Activated CD4-positive, alpha-beta T cell treated with anti-CD3 and anti-CD28 coated beads, Interleukin-2, amount 50 U/mL, for 24 hours (primary cell): Measurements from ENCODE around the gene HAPSTR1.
"Not testable (repeated sequence)": the region's sequence is repeated elsewhere in the genome, so short reads cannot be mapped to it uniquely, and the experiment has no call there.

ENCODE experiments used
- DNase-seq, 2 donors: peaks; one replicate each; pipeline ENCODE4 v3.0.0-alpha.2; 2020; ENCODE audit warnings: low read depth in 1 of 2, low spot score in 1 of 2

Gene HAPSTR1, protein sequence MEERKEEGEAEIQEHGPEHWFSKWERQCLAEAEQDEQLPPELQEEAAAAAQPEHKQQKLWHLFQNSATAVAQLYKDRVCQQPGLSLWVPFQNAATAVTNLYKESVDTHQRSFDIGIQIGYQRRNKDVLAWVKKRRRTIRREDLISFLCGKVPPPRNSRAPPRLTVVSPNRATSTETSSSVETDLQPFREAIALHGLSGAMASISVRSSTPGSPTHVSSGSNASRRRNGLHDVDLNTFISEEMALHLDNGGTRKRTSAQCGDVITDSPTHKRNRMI

GRCh38 chr16:9090960-9091866, at the start of gene HAPSTR1:
Gene HAPSTR1 (plus strand): TSS chr16:9091644. CDS start chr16:9092045, 401 bp downstream.
- DNase-seq, result peak; percentile 99

GRCh38 chr16:9042533-9042932, 48.9 kb upstream of the HAPSTR1 start:
- no peak for DNase-seq

DNA sequence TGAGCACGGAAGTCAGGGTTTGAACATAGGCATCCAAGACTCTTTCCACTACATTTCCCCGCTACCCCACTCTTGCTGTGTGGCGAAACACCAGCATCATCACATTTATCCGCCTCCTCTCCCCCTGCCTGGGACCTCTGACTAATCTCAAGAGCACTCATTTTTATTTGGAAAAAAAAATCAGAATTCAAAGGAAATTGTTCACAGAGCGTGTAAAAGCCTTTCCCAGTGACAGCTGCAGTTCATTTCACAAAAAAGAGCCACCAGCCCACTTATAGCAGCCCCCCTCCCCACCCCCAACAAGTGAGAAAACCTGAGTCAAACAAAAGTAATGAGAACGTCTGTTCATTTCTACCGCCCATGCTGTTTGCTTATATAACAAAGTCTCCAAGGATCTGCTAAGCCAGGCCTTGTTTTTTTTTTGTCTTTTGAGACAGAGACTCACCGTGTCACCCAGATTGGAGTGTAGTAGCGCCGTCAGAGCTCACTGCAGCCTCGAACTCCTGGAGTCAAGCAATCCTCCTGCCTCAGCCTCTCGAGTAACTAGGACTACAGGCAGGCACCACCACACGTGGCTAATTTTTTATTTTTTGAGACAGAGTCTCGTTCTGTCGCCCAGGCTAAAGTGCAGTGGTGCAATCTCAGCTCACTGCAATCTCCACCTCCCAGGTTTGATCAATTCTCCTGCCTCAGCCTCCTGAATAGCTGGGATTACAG, 48.3 kb upstream of the HAPSTR1 start:
- DNase-seq, result no peak

DNA sequence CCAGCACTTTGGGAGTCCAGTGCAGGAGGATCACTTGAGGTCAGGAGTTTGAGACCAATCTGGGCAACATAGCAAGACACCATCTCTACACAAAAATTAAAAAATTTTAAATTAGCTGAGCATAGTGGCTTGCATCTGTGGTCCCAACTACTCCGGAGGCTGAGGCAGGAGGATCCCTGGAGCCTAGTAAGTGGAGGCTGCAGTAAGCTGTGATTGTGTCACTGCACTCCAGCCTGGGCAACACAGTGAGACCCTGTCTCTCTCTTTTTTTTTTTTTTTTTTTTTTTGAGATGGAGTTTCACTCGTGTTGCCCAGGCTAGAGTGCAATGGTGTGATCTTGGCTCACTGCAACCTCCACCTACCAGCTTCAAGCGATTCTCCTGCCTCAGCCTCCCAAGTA, 45.9 kb upstream of the HAPSTR1 start:
- DNase-seq, result not testable (repeated sequence)

DNA sequence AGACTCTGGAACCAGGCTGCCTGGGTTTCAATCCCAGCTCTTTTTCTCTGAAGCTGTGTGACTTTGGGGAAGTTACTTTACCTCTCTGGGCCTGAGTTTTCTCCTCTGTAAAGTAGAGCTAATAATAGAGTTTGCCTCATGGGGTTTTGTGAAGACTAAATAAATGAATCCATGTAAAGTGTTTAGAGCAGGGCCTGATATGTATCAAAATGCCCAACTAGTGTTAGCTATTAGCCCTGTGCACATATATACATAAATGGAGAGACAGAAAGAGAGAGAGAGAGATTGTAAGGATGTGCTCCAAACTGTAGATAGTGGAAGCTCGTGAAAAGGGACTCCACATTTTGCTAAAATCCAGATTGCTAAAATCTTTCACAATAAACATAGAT, 44.8 kb upstream of the HAPSTR1 start:
- no peak for DNase-seq

GRCh38 chr16:9047689-9048301, 43.6 kb upstream of the HAPSTR1 start:
- DNase-seq, result peak; percentile 24 to 66

- DNase-seq, result no peak
Measured at GRCh38 chr16:9048302-9048700, 43.1 kb upstream of the HAPSTR1 start.

DNA sequence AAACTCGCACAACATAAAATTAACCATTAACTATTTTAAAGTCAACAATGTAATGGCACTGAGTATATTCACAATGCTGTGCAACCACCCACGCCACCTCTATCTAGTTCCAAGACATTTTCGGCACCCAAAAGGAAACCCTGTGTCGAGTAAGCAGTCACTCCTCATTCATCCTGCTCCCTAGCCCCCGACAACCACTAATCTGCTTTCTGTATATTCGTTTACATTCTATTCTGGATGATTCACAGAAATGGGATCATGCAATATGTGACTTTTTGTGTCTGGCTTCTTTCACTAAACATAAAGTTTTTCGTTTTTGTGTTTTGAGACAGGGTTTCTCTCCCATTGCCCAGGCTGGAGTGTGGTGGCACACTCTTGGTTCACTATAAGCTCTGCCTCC, 42.2 kb upstream of the HAPSTR1 start:
- DNase-seq, result no peak

DNA sequence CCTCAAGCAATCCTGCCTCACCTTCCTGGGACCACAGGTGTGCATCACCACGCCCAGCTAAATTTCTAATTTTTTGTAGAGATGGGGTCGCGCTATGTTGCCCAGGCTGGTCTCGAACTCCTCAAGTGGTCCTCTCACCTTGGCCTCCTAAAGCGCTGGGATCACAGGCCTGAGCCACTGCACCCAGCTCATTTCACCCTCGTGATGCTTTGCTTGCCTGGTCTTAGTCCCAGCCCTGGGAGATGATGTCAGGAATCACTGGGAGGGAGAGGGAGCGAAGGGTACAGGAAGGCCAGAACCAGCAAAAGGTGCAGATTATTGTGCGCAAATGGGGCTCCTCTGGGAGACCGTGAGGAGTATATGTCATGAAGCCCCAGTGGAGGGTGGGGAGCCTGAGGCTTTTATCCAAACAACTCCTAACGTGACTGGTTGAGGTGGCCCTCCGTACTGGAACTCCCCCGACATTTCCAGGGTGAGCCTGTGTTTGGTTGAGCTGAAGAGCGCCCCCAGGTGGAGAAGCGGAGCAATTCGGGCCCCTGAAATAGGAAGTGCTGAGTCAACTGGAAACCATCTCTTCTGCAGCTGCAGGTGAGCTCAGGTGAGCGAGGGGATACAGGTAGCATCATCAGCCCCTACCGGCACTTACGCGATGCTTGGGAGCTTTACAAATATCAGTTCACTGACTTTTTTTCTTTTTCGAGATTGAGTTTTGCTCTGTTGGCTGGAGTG, 41.2 kb upstream of the HAPSTR1 start:
- DNase-seq, result no peak

GRCh38 chr16:9053006-9053601, 38.3 kb upstream of the HAPSTR1 start:
- DNase-seq, result no peak

DNA sequence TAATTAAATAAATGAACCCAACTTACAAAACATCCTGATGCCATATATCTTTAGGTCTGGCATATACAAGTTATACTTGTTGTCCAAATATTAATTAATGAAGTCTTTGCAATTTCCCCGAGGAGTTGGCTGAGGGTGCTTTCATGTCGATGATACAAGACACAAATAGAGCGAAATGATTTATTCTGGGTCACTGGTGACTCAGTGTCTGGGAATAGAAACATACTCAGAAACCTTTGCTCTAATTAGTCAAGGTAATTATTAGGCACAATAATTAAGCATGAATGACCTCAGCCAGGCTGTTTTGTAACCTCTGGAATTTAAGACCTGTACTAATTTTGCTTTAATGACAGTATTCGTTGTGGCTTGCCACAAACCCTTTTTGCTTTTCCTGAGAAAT, 37.0 kb upstream of the HAPSTR1 start:
- DNase-seq, result no peak

- DNase-seq, result no peak
Measured at GRCh38 chr16:9055115-9055514, 36.3 kb upstream of the HAPSTR1 start.

DNA sequence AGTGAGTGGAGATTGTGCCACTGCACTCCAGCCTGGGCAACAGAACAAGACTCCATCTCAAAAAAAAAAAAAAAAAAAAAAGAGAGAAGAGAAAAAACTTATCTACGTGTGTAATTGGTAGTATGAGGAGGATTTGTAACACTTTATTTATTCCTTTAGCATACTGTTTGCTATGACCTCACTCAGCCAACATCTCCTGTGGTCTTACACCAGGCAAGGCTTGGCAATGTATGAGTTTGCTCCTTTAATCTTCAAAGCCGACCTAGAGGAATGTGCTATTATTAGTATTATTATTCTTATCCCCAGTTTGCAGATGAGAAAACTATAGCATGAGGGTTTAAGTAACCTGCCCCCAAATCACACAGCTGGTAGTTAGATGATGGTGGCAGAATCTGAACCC, 35.8 kb upstream of the HAPSTR1 start:
- DNase-seq, result no peak

DNA sequence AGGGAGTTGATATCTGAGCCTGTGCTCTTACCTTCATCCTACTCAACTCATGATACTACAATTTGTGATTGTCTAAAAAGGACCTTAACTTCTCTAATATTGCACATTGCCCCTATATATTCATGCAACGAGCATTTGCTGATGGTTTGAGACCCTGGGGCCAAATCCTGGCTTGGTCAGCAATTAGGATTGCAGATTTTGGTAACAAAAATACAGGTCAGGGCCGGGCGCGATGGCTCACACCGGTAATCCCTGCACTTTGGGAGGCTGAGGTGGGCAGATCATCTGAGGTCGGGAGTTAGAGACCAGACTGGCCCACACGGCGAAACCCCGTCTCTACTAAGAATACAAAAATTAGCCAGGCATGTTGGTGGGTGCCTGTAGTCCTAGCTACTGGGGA, 35.4 kb upstream of the HAPSTR1 start:
- DNase-seq, result no peak

- DNase-seq, result no peak
Measured at GRCh38 chr16:9058211-9058610, 33.2 kb upstream of the HAPSTR1 start.

DNA sequence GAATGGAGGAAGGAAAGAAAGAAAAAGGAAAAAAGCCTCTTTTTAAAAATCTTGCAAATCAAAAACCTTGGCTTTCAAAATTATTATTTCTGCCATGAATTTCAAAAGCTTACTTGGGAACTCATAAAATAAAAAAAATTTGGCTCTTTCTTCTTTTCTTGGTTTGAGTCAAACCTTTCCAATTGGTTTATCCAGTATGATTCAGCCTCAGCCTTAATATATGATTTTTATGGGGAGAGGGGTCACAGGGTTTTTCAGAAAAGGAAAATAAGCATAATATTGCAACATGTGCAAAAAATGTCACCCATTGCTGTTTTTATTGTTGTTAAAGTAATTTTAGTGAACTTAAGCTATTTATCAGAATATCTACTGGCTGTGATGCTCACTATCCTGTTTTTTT, 31.2 kb upstream of the HAPSTR1 start:
- DNase-seq, result no peak

GRCh38 chr16:9061358-9061813, 30.1 kb upstream of the HAPSTR1 start:
- DNase-seq, result no peak

- no peak for DNase-seq
Measured at GRCh38 chr16:9062301-9062700, 29.1 kb upstream of the HAPSTR1 start.

- no peak for DNase-seq
Measured at GRCh38 chr16:9065077-9065476, 26.4 kb upstream of the HAPSTR1 start.

DNA sequence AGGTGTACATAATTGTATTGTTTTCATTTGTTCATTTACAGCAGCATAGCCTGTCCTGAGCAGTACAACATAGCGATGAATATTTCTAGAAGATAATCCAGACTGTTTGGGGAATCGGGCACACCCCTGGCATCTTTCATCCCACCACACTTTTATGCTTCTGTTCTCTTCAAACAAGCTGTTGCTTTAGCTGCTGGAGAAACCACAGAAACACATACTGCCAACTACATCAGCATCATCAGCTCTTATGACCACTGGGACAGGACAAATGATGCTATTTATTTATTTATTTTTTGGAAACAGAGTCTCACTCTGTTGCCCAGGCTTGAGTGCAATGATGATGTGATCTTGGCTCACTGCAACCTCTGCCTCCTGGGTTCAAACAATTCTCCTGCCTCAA, 22.6 kb upstream of the HAPSTR1 start:
- DNase-seq, result no peak
